GM10248 (cell line): ENCODE results near the gene RUNX1.
"Not testable (repeated sequence)": the region's sequence is repeated elsewhere in the genome, so short reads cannot be mapped to it uniquely, and the experiment has no call there.

Experiments
- CTCF ChIA-PET: fragments of 300-600 bp; sonication (Branson Sonifier 250); formaldehyde crosslinking; extraction: SDS; loops from one replicate; lab custom pipeline; 2021; ENCODE audit warnings: antibody characterized with exemption; lab: Yijun Ruan, JAX
- POLR2A ChIA-PET: fragments of 350-650 bp; sonication (Branson Sonifier 250); formaldehyde crosslinking; extraction: SDS; loops from one replicate; lab custom pipeline; 2020; ENCODE audit warnings: antibody characterized with exemption; lab: Yijun Ruan, JAX
- DNase-seq: peaks from one replicate; pipeline ENCODE4 v3.0.0; 2012; ENCODE audit errors: extremely low spot score
- CTCF ChIP-seq: IDR thresholded peaks from 2 replicates; pipeline ENCODE4 v1.5.1; 2012; ENCODE audit warnings: mild to moderate bottlenecking, low read depth; ENCODE audit errors: extremely low read depth, missing control alignments, control extremely low read depth

Gene RUNX1

GRCh38 chr21:34958040-34958439 is 91.1 kb downstream of the RUNX1 start:
- CTCF ChIA-PET, result interaction anchor here (1.0 to 2.9 kb wide), 2 partner anchors 12 to 68 kb away, joined by 3 to 13 read pairs; no protein-coding TSS in a partner anchor

GRCh38 chr21:34956416-34957316 is 92.4 kb downstream of the RUNX1 start:
- no peak for TF ChIP-seq CTCF
- POLR2A ChIA-PET, result no interaction called here
- CTCF ChIA-PET, result interaction anchor here (1.0 to 2.9 kb wide), 4 partner anchors 10 to 67 kb away, joined by 3 to 13 read pairs (median 3); no protein-coding TSS in a partner anchor
- DNase-seq, result no peak

More at GRCh38 chr21:34958040-34958439, 91.1 kb downstream of the RUNX1 start:
- no peak for TF ChIP-seq CTCF
- DNase-seq, result no peak
- POLR2A ChIA-PET, result no interaction called here

GRCh38 chr21:34953950-34954349 is 95.2 kb downstream of the RUNX1 start:
- POLR2A ChIA-PET, result no interaction called here

GRCh38 chr21:34952701-34953100 is 96.4 kb downstream of the RUNX1 start:
- CTCF ChIA-PET, result interaction anchor here (1.2 to 2.5 kb wide), 3 partner anchors 12 to 105 kb away, joined by 3 to 15 read pairs (median 4); no protein-coding TSS in a partner anchor
- DNase-seq, result no peak

More at GRCh38 chr21:34953950-34954349, 95.2 kb downstream of the RUNX1 start:
- TF ChIP-seq CTCF, result no peak
- CTCF ChIA-PET, result interaction anchor here (0.7 to 2.5 kb wide), 7 partner anchors 11 to 64 kb away, joined by 3 to 15 read pairs (median 3); no protein-coding TSS in a partner anchor
- no peak for DNase-seq

GRCh38 chr21:34951868-34952267 is 97.2 kb downstream of the RUNX1 start:
- CTCF ChIA-PET, POLR2A ChIA-PET, DNase-seq: not testable (repeated sequence)

More at GRCh38 chr21:34952701-34953100, 96.4 kb downstream of the RUNX1 start:
- TF ChIP-seq CTCF, result no peak
- POLR2A ChIA-PET, result no interaction called here

GRCh38 chr21:34950980-34951379 is 98.1 kb downstream of the RUNX1 start:
- CTCF ChIA-PET, result interaction anchor here (0.9 to 1.1 kb wide), 2 partner anchors 10 to 15 kb away, joined by 3 to 4 read pairs; no protein-coding TSS in a partner anchor
- no peak for TF ChIP-seq CTCF
- DNase-seq, result no peak
- POLR2A ChIA-PET, result no interaction called here

GRCh38 chr21:34949499-34949898 is 99.6 kb downstream of the RUNX1 start:
- ChIA-PET POLR2A (no interaction called here), CTCF (no interaction called here)
- TF ChIP-seq CTCF, result no peak
- DNase-seq, result no peak
